ENCODE measurements around the gene PHGDH.

Gene PHGDH

GRCh38 chr1:119739150-119739549 lies 27.4 kb downstream of the PHGDH start:
- no peak overlapping the region for H3K4me3 ChIP-seq (ENCODE audit: low read length in 2 of 2)
- H3K36me3 ChIP-seq (ENCODE audit: control insufficient read depth in 2 of 2, insufficient read depth in 2 of 2, low read length in 2 of 2) = no peaks in the 10 kb centered on the region
- peaks cover 3 to 6% of the 10 kb centered on the region in 2 donors for H3K4me1 ChIP-seq (ENCODE audit: control insufficient read depth in 2 of 2, insufficient read depth in 2 of 2, low read length in 2 of 2)
- no peak overlapping the region for H3K9ac ChIP-seq (ENCODE audit: low read depth in 1 of 2, low read length in 2 of 2)
- no peaks in the 10 kb centered on the region for H3K9me3 ChIP-seq (ENCODE audit: control insufficient read depth in 2 of 2, low read length in 2 of 2)
- H3K27ac ChIP-seq (ENCODE audit: low read depth in 2 of 2, low read length in 2 of 2) = no peak overlapping the region
- no peaks in the 10 kb centered on the region for H3K27me3 ChIP-seq (ENCODE audit: control insufficient read depth in 2 of 2, insufficient read depth in 2 of 2, low read length in 2 of 2)

DNA sequence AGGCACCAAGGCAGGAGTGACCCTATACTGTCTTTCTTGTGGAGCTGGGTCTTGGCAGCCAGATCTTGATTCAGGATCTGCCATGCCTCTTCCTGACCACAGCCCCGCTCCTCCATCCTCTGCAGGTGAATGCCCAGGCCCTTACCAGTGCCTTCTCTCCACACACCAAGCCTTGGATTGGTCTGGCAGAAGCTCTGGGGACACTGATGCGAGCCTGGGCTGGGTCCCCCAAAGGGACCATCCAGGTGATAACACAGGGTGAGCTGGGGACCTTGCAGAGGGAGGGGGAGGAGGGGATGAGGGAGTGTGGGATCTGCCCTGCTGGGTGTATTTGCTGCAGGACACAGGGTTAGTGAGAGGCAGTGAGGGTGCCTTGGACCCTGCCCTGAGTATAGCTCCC lies 28.5 kb downstream of the PHGDH start:
- peaks cover 3 to 6% of the 10 kb centered on the region in 2 donors for H3K4me1 ChIP-seq (ENCODE audit: control insufficient read depth in 2 of 2, insufficient read depth in 2 of 2, low read length in 2 of 2)
- H3K9me3 ChIP-seq (ENCODE audit: control insufficient read depth in 2 of 2, low read length in 2 of 2) = no peaks in the 10 kb centered on the region
- no peaks in the 10 kb centered on the region for H3K27me3 ChIP-seq (ENCODE audit: control insufficient read depth in 2 of 2, insufficient read depth in 2 of 2, low read length in 2 of 2)
- peaks cover 0 to 2% of the 10 kb centered on the region in 2 donors for H3K36me3 ChIP-seq (ENCODE audit: control insufficient read depth in 2 of 2, insufficient read depth in 2 of 2, low read length in 2 of 2)
- no peak overlapping the region for H3K9ac ChIP-seq (ENCODE audit: low read depth in 1 of 2, low read length in 2 of 2)
- no peak overlapping the region for H3K4me3 ChIP-seq (ENCODE audit: low read length in 2 of 2)
- no peak overlapping the region for H3K27ac ChIP-seq (ENCODE audit: low read depth in 2 of 2, low read length in 2 of 2)

- no peak overlapping the region for H3K9ac ChIP-seq (ENCODE audit: low read depth in 1 of 2, low read length in 2 of 2)
- peaks cover 0 to 2% of the 10 kb centered on the region in 2 donors for H3K36me3 ChIP-seq (ENCODE audit: control insufficient read depth in 2 of 2, insufficient read depth in 2 of 2, low read length in 2 of 2)
- no peak overlapping the region for H3K4me3 ChIP-seq (ENCODE audit: low read length in 2 of 2)
- no peaks in the 10 kb centered on the region for H3K9me3 ChIP-seq (ENCODE audit: control insufficient read depth in 2 of 2, low read length in 2 of 2)
- peaks cover 3 to 6% of the 10 kb centered on the region in 2 donors for H3K4me1 ChIP-seq (ENCODE audit: control insufficient read depth in 2 of 2, insufficient read depth in 2 of 2, low read length in 2 of 2)
- no peak overlapping the region for H3K27ac ChIP-seq (ENCODE audit: low read depth in 2 of 2, low read length in 2 of 2)
- H3K27me3 ChIP-seq (ENCODE audit: control insufficient read depth in 2 of 2, insufficient read depth in 2 of 2, low read length in 2 of 2) = no peaks in the 10 kb centered on the region
Observed at GRCh38 chr1:119740896-119741780, 29.4 kb downstream of the PHGDH start.

- no peaks in the 10 kb centered on the region for H3K27me3 ChIP-seq (ENCODE audit: control insufficient read depth in 2 of 2, insufficient read depth in 2 of 2, low read length in 2 of 2)
- H3K27ac ChIP-seq (ENCODE audit: low read depth in 2 of 2, low read length in 2 of 2) = no peak overlapping the region
- peaks cover 3% of the 10 kb centered on the region in 2 donors for H3K4me1 ChIP-seq (ENCODE audit: control insufficient read depth in 2 of 2, insufficient read depth in 2 of 2, low read length in 2 of 2)
- H3K9me3 ChIP-seq (ENCODE audit: control insufficient read depth in 2 of 2, low read length in 2 of 2) = no peaks in the 10 kb centered on the region
- H3K9ac ChIP-seq (ENCODE audit: low read depth in 1 of 2, low read length in 2 of 2) = no peak overlapping the region
- H3K4me3 ChIP-seq (ENCODE audit: low read length in 2 of 2) = no peak overlapping the region
- H3K36me3 ChIP-seq (ENCODE audit: control insufficient read depth in 2 of 2, insufficient read depth in 2 of 2, low read length in 2 of 2) = peaks cover 0 to 2% of the 10 kb centered on the region in 2 donors
Observed at GRCh38 chr1:119742202-119742601, 30.5 kb downstream of the PHGDH start.

- H3K9me3 ChIP-seq (ENCODE audit: control insufficient read depth in 2 of 2, low read length in 2 of 2) = no peaks in the 10 kb centered on the region
Observed at GRCh38 chr1:119742677-119743076, 30.9 kb downstream of the PHGDH start.

DNA sequence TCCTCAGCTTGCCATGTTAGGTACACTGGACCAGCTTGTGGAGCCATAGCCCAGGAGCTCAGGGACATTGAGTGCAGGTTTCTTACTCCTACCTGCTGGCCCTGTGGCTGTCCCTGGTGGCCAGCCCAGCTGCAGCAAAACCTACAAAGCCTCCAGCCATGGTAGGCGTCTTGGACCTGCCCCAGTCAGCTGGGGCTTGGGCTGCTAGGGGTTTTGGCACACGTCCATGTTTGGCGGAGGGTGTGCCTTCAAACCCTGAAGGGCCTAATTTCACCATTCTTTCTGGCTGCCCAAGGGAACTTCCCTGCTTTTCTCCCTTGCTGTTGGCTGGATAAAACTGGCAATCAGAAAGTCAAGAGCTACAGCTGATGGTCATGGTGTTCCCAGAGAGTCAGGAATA lies 31.6 kb downstream of the PHGDH start:
- H3K9ac ChIP-seq (ENCODE audit: low read depth in 1 of 2, low read length in 2 of 2) = no peak overlapping the region
- peaks cover 4 to 7% of the 10 kb centered on the region in 2 donors for H3K36me3 ChIP-seq (ENCODE audit: control insufficient read depth in 2 of 2, insufficient read depth in 2 of 2, low read length in 2 of 2)
- H3K9me3 ChIP-seq (ENCODE audit: control insufficient read depth in 2 of 2, low read length in 2 of 2) = no peaks in the 10 kb centered on the region
- no peak overlapping the region for H3K27ac ChIP-seq (ENCODE audit: low read depth in 2 of 2, low read length in 2 of 2)
- H3K27me3 ChIP-seq (ENCODE audit: control insufficient read depth in 2 of 2, insufficient read depth in 2 of 2, low read length in 2 of 2) = no peaks in the 10 kb centered on the region
- no peak overlapping the region for H3K4me3 ChIP-seq (ENCODE audit: low read length in 2 of 2)
- peaks cover 2 to 3% of the 10 kb centered on the region in 2 donors for H3K4me1 ChIP-seq (ENCODE audit: control insufficient read depth in 2 of 2, insufficient read depth in 2 of 2, low read length in 2 of 2)

More at GRCh38 chr1:119742677-119743076, 30.9 kb downstream of the PHGDH start:
- Histone ChIP-seq H3K27ac (ENCODE audit: low read depth in 2 of 2, low read length in 2 of 2) (no peak overlapping the region), H3K4me3 (ENCODE audit: low read length in 2 of 2) (no peak overlapping the region), H3K4me1 (ENCODE audit: control insufficient read depth in 2 of 2, insufficient read depth in 2 of 2, low read length in 2 of 2) (peaks cover 2 to 3% of the 10 kb centered on the region in 2 donors), H3K9ac (ENCODE audit: low read depth in 1 of 2, low read length in 2 of 2) (no peak overlapping the region), H3K27me3 (ENCODE audit: control insufficient read depth in 2 of 2, insufficient read depth in 2 of 2, low read length in 2 of 2) (no peaks in the 10 kb centered on the region), H3K36me3 (ENCODE audit: control insufficient read depth in 2 of 2, insufficient read depth in 2 of 2, low read length in 2 of 2) (peaks cover 0 to 2% of the 10 kb centered on the region in 2 donors)

DNA sequence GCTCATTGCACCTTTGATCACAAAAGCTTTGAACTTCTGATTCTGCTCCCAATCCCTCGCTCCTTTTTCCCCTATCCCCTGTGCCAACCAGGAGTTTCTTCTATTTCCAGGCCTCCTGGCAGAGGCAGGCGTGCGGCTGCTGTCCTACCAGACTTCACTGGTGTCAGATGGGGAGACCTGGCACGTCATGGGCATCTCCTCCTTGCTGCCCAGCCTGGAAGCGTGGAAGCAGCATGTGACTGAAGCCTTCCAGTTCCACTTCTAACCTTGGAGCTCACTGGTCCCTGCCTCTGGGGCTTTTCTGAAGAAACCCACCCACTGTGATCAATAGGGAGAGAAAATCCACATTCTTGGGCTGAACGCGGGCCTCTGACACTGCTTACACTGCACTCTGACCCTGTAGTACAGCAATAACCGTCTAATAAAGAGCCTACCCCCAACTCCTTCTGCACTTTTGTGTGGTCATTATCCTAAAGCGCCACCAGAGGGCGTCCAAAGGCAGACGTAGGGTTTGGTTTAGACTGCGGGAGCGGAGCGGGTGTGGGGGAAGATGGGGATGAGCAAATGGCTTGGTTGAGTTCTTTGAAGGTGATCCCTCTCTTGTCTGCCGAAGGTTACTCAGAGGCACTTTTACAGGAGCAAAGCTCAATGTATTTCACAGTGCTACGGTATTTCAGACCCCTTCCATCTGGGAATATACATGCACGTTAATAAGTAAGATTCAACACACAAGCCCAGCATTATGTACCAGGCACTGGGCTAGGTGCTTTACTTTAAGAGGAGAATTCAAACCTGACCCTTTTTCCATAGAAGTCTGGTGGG lies 32.3 kb downstream of the PHGDH start:
- no peaks in the 10 kb centered on the region for H3K9me3 ChIP-seq (ENCODE audit: control insufficient read depth in 2 of 2, low read length in 2 of 2)
- peaks cover 2 to 3% of the 10 kb centered on the region in 2 donors for H3K4me1 ChIP-seq (ENCODE audit: control insufficient read depth in 2 of 2, insufficient read depth in 2 of 2, low read length in 2 of 2)
- H3K27ac ChIP-seq (ENCODE audit: low read depth in 2 of 2, low read length in 2 of 2) = no peak overlapping the region
- H3K4me3 ChIP-seq (ENCODE audit: low read length in 2 of 2) = no peak overlapping the region
- H3K9ac ChIP-seq (ENCODE audit: low read depth in 1 of 2, low read length in 2 of 2) = no peak overlapping the region
- no peaks in the 10 kb centered on the region for H3K27me3 ChIP-seq (ENCODE audit: control insufficient read depth in 2 of 2, insufficient read depth in 2 of 2, low read length in 2 of 2)
- H3K36me3 ChIP-seq (ENCODE audit: control insufficient read depth in 2 of 2, insufficient read depth in 2 of 2, low read length in 2 of 2) = peaks cover 11 to 13% of the 10 kb centered on the region in 2 donors

- no peaks in the 10 kb centered on the region for H3K9me3 ChIP-seq (ENCODE audit: control insufficient read depth in 2 of 2, low read length in 2 of 2)
- H3K4me3 ChIP-seq (ENCODE audit: low read length in 2 of 2) = no peak overlapping the region
- no peak overlapping the region for H3K27ac ChIP-seq (ENCODE audit: low read depth in 2 of 2, low read length in 2 of 2)
- peaks cover 2 to 3% of the 10 kb centered on the region in 2 donors for H3K4me1 ChIP-seq (ENCODE audit: control insufficient read depth in 2 of 2, insufficient read depth in 2 of 2, low read length in 2 of 2)
- H3K9ac ChIP-seq (ENCODE audit: low read depth in 1 of 2, low read length in 2 of 2) = no peak overlapping the region
- H3K27me3 ChIP-seq (ENCODE audit: control insufficient read depth in 2 of 2, insufficient read depth in 2 of 2, low read length in 2 of 2) = no peaks in the 10 kb centered on the region
- peaks cover 15% of the 10 kb centered on the region in 2 donors for H3K36me3 ChIP-seq (ENCODE audit: control insufficient read depth in 2 of 2, insufficient read depth in 2 of 2, low read length in 2 of 2)
Observed at GRCh38 chr1:119744598-119744942, 32.8 kb downstream of the PHGDH start.

- H3K27me3 ChIP-seq (ENCODE audit: control insufficient read depth in 2 of 2, insufficient read depth in 2 of 2, low read length in 2 of 2) = no peaks in the 10 kb centered on the region
- H3K4me1 ChIP-seq (ENCODE audit: control insufficient read depth in 2 of 2, insufficient read depth in 2 of 2, low read length in 2 of 2) = peaks cover 2 to 3% of the 10 kb centered on the region in 2 donors
- no peak overlapping the region for H3K27ac ChIP-seq (ENCODE audit: low read depth in 2 of 2, low read length in 2 of 2)
- no peak overlapping the region for H3K9ac ChIP-seq (ENCODE audit: low read depth in 1 of 2, low read length in 2 of 2)
- no peaks in the 10 kb centered on the region for H3K9me3 ChIP-seq (ENCODE audit: control insufficient read depth in 2 of 2, low read length in 2 of 2)
- H3K36me3 ChIP-seq (ENCODE audit: control insufficient read depth in 2 of 2, insufficient read depth in 2 of 2, low read length in 2 of 2) = peaks cover 18 to 19% of the 10 kb centered on the region in 2 donors
- no peak overlapping the region for H3K4me3 ChIP-seq (ENCODE audit: low read length in 2 of 2)
Observed at GRCh38 chr1:119745034-119745433, 33.3 kb downstream of the PHGDH start.

- Histone ChIP-seq H3K4me1 (ENCODE audit: control insufficient read depth in 2 of 2, insufficient read depth in 2 of 2, low read length in 2 of 2) (peaks cover 2 to 3% of the 10 kb centered on the region in 2 donors), H3K27me3 (ENCODE audit: control insufficient read depth in 2 of 2, insufficient read depth in 2 of 2, low read length in 2 of 2) (no peaks in the 10 kb centered on the region)
Observed at GRCh38 chr1:119747451-119747850, 35.7 kb downstream of the PHGDH start.

More at GRCh38 chr1:119747451-119747850, 35.7 kb downstream of the PHGDH start:
- Histone ChIP-seq H3K36me3 (ENCODE audit: control insufficient read depth in 2 of 2, insufficient read depth in 2 of 2, low read length in 2 of 2) (peaks cover 35 to 39% of the 10 kb centered on the region in 2 donors), H3K4me3 (ENCODE audit: low read length in 2 of 2) (no peak overlapping the region), H3K27ac (ENCODE audit: low read depth in 2 of 2, low read length in 2 of 2) (no peak overlapping the region), H3K9ac (ENCODE audit: low read depth in 1 of 2, low read length in 2 of 2) (no peak overlapping the region), H3K9me3 (ENCODE audit: control insufficient read depth in 2 of 2, low read length in 2 of 2) (no peaks in the 10 kb centered on the region)
